ENCODE data around the gene TMED6.

DNA sequence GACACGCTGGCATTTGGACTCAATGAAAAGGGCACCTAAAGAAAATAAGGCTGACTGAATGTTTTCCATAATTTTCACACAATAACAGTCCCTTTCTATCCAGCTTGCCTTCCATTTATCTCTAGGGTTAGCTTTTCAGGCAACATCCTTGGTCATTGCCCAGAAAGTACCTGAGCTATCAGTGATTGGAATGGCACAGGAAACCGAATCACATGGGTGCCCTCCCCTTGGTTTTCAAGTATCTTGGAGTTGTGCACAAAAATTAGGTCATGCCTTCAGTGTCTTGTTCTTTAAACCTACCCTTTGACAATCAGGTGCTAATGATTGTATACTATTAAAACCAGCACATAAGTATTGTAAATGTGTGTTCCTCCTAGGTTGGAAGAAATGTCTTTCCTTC, 43.7 kb downstream of the TMED6 start:
- TF ChIP-seq, protein P1, sequence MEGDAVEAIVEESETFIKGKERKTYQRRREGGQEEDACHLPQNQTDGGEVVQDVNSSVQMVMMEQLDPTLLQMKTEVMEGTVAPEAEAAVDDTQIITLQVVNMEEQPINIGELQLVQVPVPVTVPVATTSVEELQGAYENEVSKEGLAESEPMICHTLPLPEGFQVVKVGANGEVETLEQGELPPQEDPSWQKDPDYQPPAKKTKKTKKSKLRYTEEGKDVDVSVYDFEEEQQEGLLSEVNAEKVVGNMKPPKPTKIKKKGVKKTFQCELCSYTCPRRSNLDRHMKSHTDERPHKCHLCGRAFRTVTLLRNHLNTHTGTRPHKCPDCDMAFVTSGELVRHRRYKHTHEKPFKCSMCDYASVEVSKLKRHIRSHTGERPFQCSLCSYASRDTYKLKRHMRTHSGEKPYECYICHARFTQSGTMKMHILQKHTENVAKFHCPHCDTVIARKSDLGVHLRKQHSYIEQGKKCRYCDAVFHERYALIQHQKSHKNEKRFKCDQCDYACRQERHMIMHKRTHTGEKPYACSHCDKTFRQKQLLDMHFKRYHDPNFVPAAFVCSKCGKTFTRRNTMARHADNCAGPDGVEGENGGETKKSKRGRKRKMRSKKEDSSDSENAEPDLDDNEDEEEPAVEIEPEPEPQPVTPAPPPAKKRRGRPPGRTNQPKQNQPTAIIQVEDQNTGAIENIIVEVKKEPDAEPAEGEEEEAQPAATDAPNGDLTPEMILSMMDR (IDR thresholded peaks at IDR 0.05): no peak
- TF ChIP-seq POLR2AphosphoS5 (IDR thresholded peaks at IDR 0.05; ENCODE audit: insufficient read depth in 1 of 2, low read depth in 1 of 2) (no peak), POLR2A (IDR thresholded peaks at IDR 0.05) (no peak)

Measured in vagina (tissue), 2 donors.